GM19043 (cell line): ENCODE results near the gene ASB3.
"Not testable (repeated sequence)": the region's sequence is repeated elsewhere in the genome, so short reads cannot be mapped to it uniquely, and the experiment has no call there.

Source experiments
- ATAC-seq: cut with Tn5 transposase; IDR thresholded peaks from one replicate; pipeline ENCODE4 v1.9.1; 2021; ENCODE audit warnings: low read depth; ENCODE audit not compliant: unreplicated experiment

ASB3 gene

DNA sequence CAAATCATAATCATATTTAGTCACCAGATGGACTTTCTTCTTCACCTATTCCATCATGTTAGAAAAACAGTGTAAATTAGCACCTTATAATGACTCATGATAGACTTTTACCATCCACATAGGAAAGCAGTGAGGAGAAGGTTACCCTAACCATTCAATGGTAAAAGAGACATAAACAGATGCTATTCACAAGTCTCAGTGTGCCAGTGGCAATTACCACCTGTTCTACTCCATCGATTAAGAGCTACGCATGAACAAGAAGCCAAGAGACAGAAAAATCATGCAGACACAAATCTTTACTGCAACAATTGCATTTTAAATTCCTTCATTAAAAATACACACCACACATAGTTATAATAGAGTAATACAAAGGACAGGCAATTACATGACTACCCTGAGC is 125.9 kb downstream of the ASB3 start:
- no peak for ATAC-seq

- ATAC-seq: not testable (repeated sequence)
These were observed 128.3 kb downstream of the ASB3 start for GRCh38 chr2:53658474-53658873.

GRCh38 chr2:53655256-53655655 is 131.5 kb downstream of the ASB3 start:
- ATAC-seq: no peak

- ATAC-seq: no peak
These were observed 132.4 kb downstream of the ASB3 start for GRCh38 chr2:53654396-53654795.

DNA sequence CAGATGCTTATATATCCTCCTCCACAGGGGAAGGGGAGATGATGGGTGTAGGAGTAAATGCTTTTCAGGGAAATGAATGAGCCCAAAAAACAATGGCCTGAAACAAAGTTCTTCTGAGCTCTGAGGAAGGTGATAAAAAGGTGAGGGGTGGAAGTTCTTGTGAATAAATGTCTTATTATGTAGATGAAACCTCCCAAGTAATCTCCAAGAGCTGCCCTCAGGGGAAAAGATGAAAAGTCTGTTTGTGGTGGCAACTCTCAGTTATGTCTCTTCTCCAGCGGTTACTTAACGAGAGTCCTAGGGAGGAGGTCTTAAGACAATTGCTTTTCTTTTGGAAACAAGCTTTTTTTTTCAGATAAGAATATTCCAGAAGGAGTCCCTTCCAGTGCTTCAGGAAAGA is 134.6 kb downstream of the ASB3 start:
- no peak for ATAC-seq

- no peak for ATAC-seq
These were observed 140.0 kb downstream of the ASB3 start for GRCh38 chr2:53646788-53647187.

GRCh38 chr2:53641290-53641689 is 145.5 kb downstream of the ASB3 start:
- ATAC-seq: no peak

DNA sequence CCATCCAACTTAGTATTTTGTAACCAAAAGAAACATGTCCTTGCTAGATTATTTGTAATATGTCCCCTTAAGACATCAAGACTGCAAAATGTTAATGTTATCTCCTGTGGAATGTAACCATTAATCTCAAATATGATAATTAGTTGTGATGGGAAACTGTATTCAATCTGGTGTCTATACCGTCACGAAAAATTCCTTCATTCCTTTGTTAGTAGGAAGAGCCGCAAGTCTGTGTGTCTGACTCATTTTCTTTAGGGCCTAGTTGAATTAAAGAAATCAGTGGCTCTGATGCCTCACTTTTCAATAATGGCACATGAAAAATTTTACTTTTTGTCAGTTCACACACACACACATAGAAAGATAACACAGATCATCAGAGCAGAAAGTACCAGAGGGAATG is 146.3 kb downstream of the ASB3 start:
- no peak for ATAC-seq

GRCh38 chr2:53636596-53636995 is 150.2 kb downstream of the ASB3 start:
- no peak for ATAC-seq

- ATAC-seq: no peak
These were observed 150.6 kb downstream of the ASB3 start for GRCh38 chr2:53636109-53636508.

DNA sequence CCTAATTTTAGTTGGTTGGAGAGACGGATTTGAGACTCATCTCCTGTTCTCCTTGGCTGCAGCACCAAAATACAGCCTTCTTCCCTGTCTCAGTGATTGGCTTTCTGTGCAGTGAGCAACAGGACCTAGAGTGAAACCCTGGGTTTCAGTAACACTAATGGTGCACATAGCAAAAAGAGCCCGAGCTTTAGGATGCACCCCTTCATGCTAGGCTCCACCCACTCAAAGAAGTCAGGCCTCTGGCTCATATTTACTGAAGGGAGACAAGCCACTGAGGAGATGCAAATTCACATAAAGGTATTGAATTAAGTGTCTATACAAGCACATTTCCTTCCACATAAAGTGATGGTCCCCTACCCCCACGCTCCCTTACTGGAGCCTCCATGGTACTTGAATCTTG is 151.1 kb downstream of the ASB3 start:
- ATAC-seq: no peak

- no peak for ATAC-seq
These were observed 153.3 kb downstream of the ASB3 start for GRCh38 chr2:53633441-53633840.

GRCh38 chr2:53632714-53633113 is 154.0 kb downstream of the ASB3 start:
- no peak for ATAC-seq

- ATAC-seq: no peak
These were observed 154.7 kb downstream of the ASB3 start for GRCh38 chr2:53632126-53632460.

DNA sequence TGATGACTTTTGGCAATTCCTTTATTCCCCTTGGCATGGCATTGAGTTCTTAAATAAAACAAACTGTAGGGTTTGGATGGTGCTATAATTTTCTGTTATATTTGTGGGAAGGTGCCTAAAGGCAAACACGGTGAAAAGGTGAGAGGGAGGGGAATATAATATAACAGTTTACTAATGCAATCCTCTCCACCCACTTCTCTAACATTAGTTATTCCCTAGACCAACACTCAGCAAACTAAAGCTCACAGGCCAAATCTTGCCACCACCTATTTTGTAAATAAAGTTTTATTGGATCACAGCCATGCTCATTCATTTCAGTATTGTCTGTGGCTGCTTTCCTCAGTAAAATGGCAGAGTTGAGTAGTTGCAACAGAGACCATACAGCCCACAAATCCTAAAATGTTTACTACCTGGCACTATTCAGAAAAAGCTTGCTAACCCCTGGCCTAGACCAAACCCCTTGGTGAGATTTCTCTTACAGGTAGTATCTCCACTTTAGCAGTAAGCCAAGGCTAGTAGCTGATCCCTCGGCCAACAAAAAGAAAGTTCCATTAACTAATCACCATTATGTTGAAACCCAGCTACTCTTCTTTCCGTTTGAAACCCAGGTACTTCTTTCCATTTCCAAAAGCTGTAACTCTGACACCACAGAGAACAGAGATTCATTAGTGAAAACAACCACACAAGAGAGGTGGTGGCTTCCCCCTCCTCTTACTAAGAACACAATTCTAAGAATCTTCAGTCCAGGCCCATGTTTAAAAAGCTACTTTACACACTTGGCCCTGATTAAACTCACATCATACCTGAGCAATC is 155.2 kb downstream of the ASB3 start:
- no peak for ATAC-seq

DNA sequence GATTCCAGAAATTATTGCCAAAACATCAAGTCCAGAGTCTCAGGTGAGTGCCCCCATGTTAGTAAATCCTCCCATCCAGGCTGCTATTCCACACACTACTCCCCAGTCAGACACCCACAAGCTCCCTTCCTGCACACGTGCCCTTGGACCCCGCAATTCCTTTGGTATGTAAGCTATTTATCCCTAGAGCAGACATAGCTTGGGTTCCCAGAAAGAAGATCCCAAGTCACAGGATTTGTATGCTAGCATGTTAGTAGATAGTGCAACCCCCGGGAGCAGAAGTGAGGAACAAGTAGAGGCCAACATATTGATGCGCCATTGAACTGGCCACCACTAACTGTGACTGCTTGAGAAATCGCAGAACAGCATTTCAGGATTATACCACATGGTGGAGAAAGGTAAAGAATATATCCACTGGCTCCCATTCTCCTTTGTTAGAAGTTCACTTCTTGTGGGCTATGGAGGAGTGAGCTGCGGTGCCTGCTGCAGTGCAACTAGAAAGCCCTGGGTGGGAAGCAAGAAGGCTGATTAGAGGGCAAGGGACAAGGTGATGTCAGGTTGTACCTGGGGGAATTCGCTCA is 156.6 kb downstream of the ASB3 start:
- no peak for ATAC-seq

DNA sequence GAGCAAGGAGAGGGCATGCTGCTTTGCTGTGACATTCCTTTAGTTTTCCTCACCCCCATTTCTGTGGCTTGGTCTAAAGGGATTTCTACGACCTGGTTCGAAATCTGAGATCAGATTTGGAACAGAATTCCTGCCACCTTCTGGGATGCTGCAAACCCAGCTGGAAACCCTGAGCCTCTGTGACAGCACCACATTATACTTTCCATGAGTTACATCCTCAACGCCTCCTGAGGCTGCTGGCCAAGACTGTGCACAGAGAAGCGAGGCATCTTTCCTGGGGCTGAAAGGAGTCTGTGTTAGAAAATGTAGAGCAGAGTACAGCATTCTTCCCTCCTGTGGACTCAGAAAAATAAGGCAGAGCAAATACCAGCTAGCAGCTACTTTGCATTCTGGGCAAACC is 157.3 kb downstream of the ASB3 start:
- ATAC-seq: no peak

DNA sequence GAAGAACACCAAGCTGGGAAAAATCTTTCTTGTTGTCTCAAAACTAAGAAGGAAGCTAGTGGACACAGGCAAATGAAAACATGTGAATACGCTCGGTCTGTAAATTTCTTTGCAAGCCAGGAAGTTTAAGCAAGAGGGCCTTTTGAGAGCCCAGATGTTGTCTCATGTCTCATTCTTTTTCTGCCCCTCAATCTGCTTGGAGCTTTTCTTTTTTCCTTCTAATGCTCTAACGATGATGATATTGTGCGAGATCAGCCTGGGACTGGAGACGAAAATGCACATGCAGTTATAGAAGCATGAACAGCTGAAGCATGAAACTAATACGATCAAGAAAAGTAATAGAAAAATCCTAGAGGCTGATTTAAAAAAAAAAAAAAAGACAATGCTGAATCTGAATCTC is 157.8 kb downstream of the ASB3 start:
- no peak for ATAC-seq

DNA sequence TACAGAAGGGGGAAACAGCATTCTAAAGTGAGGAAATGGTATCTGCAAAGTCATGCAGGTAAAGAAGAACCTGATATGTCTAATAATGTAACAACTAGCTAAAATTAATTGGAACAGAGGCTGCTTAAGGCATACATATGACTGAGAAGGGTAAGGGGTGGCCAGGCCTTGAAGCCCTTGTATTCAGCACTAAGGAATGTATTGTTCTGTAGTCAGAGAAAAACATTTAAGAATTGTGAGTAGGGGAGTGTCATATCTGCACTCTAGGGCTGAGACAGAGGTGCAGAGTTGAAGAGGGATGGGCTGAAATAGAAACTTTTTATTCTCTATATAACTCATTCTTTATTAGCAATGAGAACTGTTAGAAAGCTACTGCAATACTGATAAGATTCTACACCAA is 164.6 kb downstream of the ASB3 start:
- ATAC-seq: no peak

GRCh38 chr2:53620981-53621380 is 165.8 kb downstream of the ASB3 start:
- ATAC-seq: no peak
